ENCODE results near the gene OR4Q2.
"Not testable (repeated sequence)": the region's sequence is repeated elsewhere in the genome, so short reads cannot be mapped to it uniquely, and the experiment has no call there.

OR4Q2 gene

GRCh38 chr14:20001863-20002262 is at the start of gene OR4Q2:
Gene OR4Q2, plus strand, starts transcription at chr14:20002163.
- DNase-seq (ENCODE audit: low spot score) = no peak

- DNase-seq (ENCODE audit: low spot score) = not testable (repeated sequence)
Measured at GRCh38 chr14:19969735-19970134, 32.2 kb upstream of the OR4Q2 start.

GRCh38 chr14:19974844-19975243 is 27.1 kb upstream of the OR4Q2 start:
- DNase-seq (ENCODE audit: low spot score) = no peak

- no peak for DNase-seq (ENCODE audit: low spot score)
Measured at GRCh38 chr14:19975291-19975690, 26.7 kb upstream of the OR4Q2 start, which contains the start of gene OR4K15. Gene OR4K15, plus strand, starts transcription at chr14:19975591. Its CDS starts 0 bp downstream, at chr14:19975591.

GRCh38 chr14:19993438-19993837 is 8.5 kb upstream of the OR4Q2 start:
- DNase-seq (ENCODE audit: low spot score) = no peak

- no peak for DNase-seq (ENCODE audit: low spot score)
Measured at GRCh38 chr14:20002319-20002718, 356 bp downstream of the OR4Q2 start.

GRCh38 chr14:20008156-20008555 is 6.2 kb downstream of the OR4Q2 start:
- no peak for DNase-seq (ENCODE audit: low spot score)

- no peak for DNase-seq (ENCODE audit: low spot score)
Measured at GRCh38 chr14:20019257-20019865, 17.4 kb downstream of the OR4Q2 start, which contains the start of gene OR4K14. Gene OR4K14, minus strand, starts transcription at chr14:20019307. Its CDS starts 4,114 bp downstream, at chr14:20015193.

- no peak for DNase-seq (ENCODE audit: low spot score)
Measured at GRCh38 chr14:20031058-20031457, 29.1 kb downstream of the OR4Q2 start.

- DNase-seq (ENCODE audit: low spot score) = no peak
Measured at GRCh38 chr14:20035449-20035848, 33.5 kb downstream of the OR4Q2 start.

GRCh38 chr14:20035938-20036337 is 34.0 kb downstream of the OR4Q2 start, which contains the start of gene OR4K13:
Gene OR4K13, minus strand, starts transcription at chr14:20036038. Its CDS starts 1,280 bp downstream, at chr14:20034758.
- DNase-seq (ENCODE audit: low spot score) = no peak

- DNase-seq (ENCODE audit: low spot score) = no peak
Measured at GRCh38 chr14:20044243-20044642, 42.3 kb downstream of the OR4Q2 start.

- no peak for DNase-seq (ENCODE audit: low spot score)
Measured at GRCh38 chr14:20048202-20048601, 46.2 kb downstream of the OR4Q2 start.
